Adipose tissue (tissue), 3 donors: Measurements from ENCODE around the gene FAAP100. TPM values are rescaled to one million over a fixed set of nuclear protein-coding genes. Genes with fewer than 3 reads are reported as not detected.

Experiments
- H3K27ac ChIP-seq: one replicate; pipeline ENCODE4 v1.5.1; 2013; ENCODE audit warnings: low read depth, low read length
- WGBS, 3 donors: extraction: QIAGEN DNeasy Blood & Tissue Kit; methylation state at CpG; one replicate each; pipeline ENCODE4 v1.1.7; 2013; 5-methylcytosine and 5-hydroxymethylcytosine counted together
- polyA plus RNA-seq, 3 donors: library from polyadenylated mRNA; stranded (reverse); fragments of 200-250 nt; gene quantifications; one replicate each; pipeline ENCODE4 v1.2.3, GENCODE V29; 2013
- donor health status: healthy with polysubstance abuse.
- donor health status: Bipolar disorder and iron deficiency.
- donor health status: healthy.

The FAAP100 gene
- polyA plus RNA-seq, 3 donors = 10.1 to 25.9 (median 22.4) TPM

GRCh38 chr17:81519284-81520020, 32.7 kb downstream of the FAAP100 start:
- no peak overlapping the region for H3K27ac ChIP-seq
- WGBS, 3 donors = 5 to 9% (median 8%) methylated on average over 46 to 61 of the region's 61 CpGs

GRCh38 chr17:81518785-81519283, 33.3 kb downstream of the FAAP100 start:
- WGBS, 3 donors = 1 to 19% (median 2%) methylated on average over 36 to 47 of the region's 47 CpGs

GRCh38 chr17:81518113-81518784, 33.9 kb downstream of the FAAP100 start:
- H3K27ac ChIP-seq = peak overlapping the region; percentile 1
- 42 to 56% (median 45%) methylated on average over 21 to 24 of the region's 24 CpGs for WGBS, 3 donors

More at GRCh38 chr17:81518785-81519283, 33.3 kb downstream of the FAAP100 start:
- H3K27ac ChIP-seq = peak overlapping the region; percentile 1

- H3K27ac ChIP-seq = no peak overlapping the region
- WGBS, 3 donors = 63 to 75% (median 70%) methylated on average over 23 to 24 of the region's 24 CpGs
These were observed 34.6 kb downstream of the FAAP100 start for GRCh38 chr17:81517339-81518112.

- no peak overlapping the region for H3K27ac ChIP-seq
- WGBS, 3 donors = 85 to 93% (median 89%) methylated on average over 9 of the region's 9 CpGs
These were observed 35.2 kb downstream of the FAAP100 start for GRCh38 chr17:81517009-81517338.

GRCh38 chr17:81516439-81516838, 35.7 kb downstream of the FAAP100 start:
- 73 to 84% (median 84%) methylated on average over 4 of the region's 4 CpGs for WGBS, 3 donors
- H3K27ac ChIP-seq = no peak overlapping the region

GRCh38 chr17:81515530-81516041, 36.6 kb downstream of the FAAP100 start:
- H3K27ac ChIP-seq = no peak overlapping the region

GRCh38 chr17:81514739-81515529, 37.2 kb downstream of the FAAP100 start:
- H3K27ac ChIP-seq = peak overlapping the region; percentile 99
- WGBS, 3 donors = 0 to 1% (median 0%) methylated on average over 48 to 82 of the region's 82 CpGs

More at GRCh38 chr17:81515530-81516041, 36.6 kb downstream of the FAAP100 start:
- 53 to 72% (median 60%) methylated on average over 19 of the region's 19 CpGs for WGBS, 3 donors

- peak overlapping the region; percentile 99 for H3K27ac ChIP-seq
- WGBS, 3 donors = 0 to 2% (median 1%) methylated on average over 21 to 34 of the region's 34 CpGs
These were observed 37.7 kb downstream of the FAAP100 start for GRCh38 chr17:81514489-81514738.

GRCh38 chr17:81513753-81514488, 38.2 kb downstream of the FAAP100 start:
- 1% methylated on average over 58 to 64 of the region's 64 CpGs for WGBS, 3 donors
- H3K27ac ChIP-seq = peak overlapping the region; percentile 99

- 0 to 2% (median 1%) methylated on average over 18 to 23 of the region's 23 CpGs for WGBS, 3 donors
- peak overlapping the region; percentile 99 for H3K27ac ChIP-seq
These were observed 38.8 kb downstream of the FAAP100 start for GRCh38 chr17:81513372-81513752.

- H3K27ac ChIP-seq = peak within 1 kb of the TSS; percentile 99
- WGBS, 3 donors = 0 to 1% (median 1%) methylated on average over 61 to 111 of the region's 111 CpGs
These were observed 39.4 kb downstream of the FAAP100 start, which contains the start of gene ACTG1 for GRCh38 chr17:81512562-81513371. Gene ACTG1 (minus strand): TSS chr17:81512799. CDS start chr17:81512354, 445 bp downstream.

- WGBS, 3 donors = 1% methylated on average over 59 to 62 of the region's 62 CpGs
These were observed 40.2 kb downstream of the FAAP100 start for GRCh38 chr17:81511804-81512561.

GRCh38 chr17:81511554-81511803, 40.7 kb downstream of the FAAP100 start:
- WGBS, 3 donors = 2 to 3% (median 2%) methylated on average over 9 of the region's 9 CpGs
- no peak overlapping the region for H3K27ac ChIP-seq

More at GRCh38 chr17:81511804-81512561, 40.2 kb downstream of the FAAP100 start:
- H3K27ac ChIP-seq = peak overlapping the region; percentile 29

GRCh38 chr17:81510785-81511553, 41.2 kb downstream of the FAAP100 start:
- H3K27ac ChIP-seq = no peak overlapping the region
- WGBS, 3 donors = 2 to 3% (median 2%) methylated on average over 46 to 48 of the region's 48 CpGs
